Nephron progenitor cell (in vitro differentiated cells): ENCODE data around the gene MCM10.

Source experiments
- DNase-seq: peaks from one replicate; pipeline ENCODE4 v3.0.0; 2021
- H3K27ac Mint-ChIP-seq: 2 replicates; pipeline ENCODE4 v1.8.0; 2021; ENCODE audit warnings: mild to moderate bottlenecking, moderate library complexity, mixed read lengths
- H3K27me3 Mint-ChIP-seq: 2 replicates; pipeline ENCODE4 v1.8.0; 2021; ENCODE audit warnings: mild to moderate bottlenecking, low read depth, mixed read lengths; ENCODE audit not compliant: poor library complexity
- H3K36me3 Mint-ChIP-seq: 2 replicates; pipeline ENCODE4 v1.8.0; 2021; ENCODE audit warnings: low read depth, mixed read lengths
- H3K4me1 Mint-ChIP-seq: 2 replicates; pipeline ENCODE4 v1.8.0; 2021; ENCODE audit warnings: mixed read lengths
- H3K4me3 Mint-ChIP-seq: 2 replicates; pipeline ENCODE4 v1.8.0; 2021; ENCODE audit warnings: mild to moderate bottlenecking, moderate library complexity, mixed read lengths
- H3K9me3 Mint-ChIP-seq: 2 replicates; pipeline ENCODE4 v1.8.0; 2021; ENCODE audit warnings: mild to moderate bottlenecking, moderate library complexity, mixed read lengths
- TF ChIP-seq, protein P1 (sequence below): fragments of 200-600 bp; sonication (generic); IDR thresholded peaks from 2 replicates; pipeline ENCODE4 v1.5.0; 2021; ENCODE audit warnings: antibody characterized with exemption

Gene MCM10

DNA sequence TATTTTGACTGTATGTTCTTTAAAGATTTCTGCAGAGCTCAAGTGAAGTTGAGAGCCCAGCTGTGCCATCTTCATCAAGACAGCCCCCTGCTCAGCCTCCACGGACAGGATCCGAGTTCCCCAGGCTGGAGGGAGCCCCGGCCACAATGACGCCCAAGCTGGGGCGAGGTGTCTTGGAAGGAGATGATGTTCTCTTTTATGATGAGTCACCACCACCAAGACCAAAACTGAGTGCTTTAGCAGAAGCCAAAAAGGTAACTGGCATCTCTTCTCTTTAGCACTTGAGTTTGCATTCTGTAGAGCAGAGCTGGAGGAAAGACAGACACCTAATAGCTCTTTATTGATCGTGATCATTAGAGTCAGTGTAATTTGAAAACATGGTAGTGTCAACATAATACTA, 33.7 kb downstream of the MCM10 start:
- Mint-ChIP-seq H3K4me1 (no peaks in the 10 kb centered on the region), H3K27me3 (no peaks in the 10 kb centered on the region), H3K9me3 (no peaks in the 10 kb centered on the region), H3K4me3 (no peak overlapping the region), H3K27ac (no peak overlapping the region), H3K36me3 (peaks cover 54% of the 10 kb centered on the region)
- DNase-seq: no peak
- TF ChIP-seq, protein P1, sequence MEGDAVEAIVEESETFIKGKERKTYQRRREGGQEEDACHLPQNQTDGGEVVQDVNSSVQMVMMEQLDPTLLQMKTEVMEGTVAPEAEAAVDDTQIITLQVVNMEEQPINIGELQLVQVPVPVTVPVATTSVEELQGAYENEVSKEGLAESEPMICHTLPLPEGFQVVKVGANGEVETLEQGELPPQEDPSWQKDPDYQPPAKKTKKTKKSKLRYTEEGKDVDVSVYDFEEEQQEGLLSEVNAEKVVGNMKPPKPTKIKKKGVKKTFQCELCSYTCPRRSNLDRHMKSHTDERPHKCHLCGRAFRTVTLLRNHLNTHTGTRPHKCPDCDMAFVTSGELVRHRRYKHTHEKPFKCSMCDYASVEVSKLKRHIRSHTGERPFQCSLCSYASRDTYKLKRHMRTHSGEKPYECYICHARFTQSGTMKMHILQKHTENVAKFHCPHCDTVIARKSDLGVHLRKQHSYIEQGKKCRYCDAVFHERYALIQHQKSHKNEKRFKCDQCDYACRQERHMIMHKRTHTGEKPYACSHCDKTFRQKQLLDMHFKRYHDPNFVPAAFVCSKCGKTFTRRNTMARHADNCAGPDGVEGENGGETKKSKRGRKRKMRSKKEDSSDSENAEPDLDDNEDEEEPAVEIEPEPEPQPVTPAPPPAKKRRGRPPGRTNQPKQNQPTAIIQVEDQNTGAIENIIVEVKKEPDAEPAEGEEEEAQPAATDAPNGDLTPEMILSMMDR: no peak

DNA sequence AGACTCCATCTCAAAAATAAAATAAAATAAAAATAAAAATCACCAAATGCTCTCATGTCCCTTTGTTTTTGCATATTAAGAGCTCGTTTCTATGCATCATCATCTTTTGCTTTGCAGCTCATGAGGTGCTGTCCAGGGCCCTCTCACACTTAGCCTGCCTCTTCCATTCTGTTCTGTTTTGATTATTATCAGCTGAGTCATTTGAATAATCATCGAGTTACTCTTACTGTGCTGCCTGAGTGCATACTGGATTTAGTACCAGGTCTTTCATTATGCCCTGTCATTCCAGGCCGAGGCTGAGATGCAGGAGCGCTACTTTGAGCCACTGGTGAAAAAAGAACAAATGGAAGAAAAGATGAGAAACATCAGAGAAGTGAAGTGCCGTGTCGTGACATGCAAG, 39.8 kb downstream of the MCM10 start:
- TF ChIP-seq, protein P1: no peak
- no peak overlapping the region for H3K4me3 Mint-ChIP-seq
- H3K27ac Mint-ChIP-seq: no peak overlapping the region
- no peaks in the 10 kb centered on the region for H3K4me1 Mint-ChIP-seq
- peaks cover 55% of the 10 kb centered on the region for H3K36me3 Mint-ChIP-seq
- H3K27me3 Mint-ChIP-seq: no peaks in the 10 kb centered on the region
- H3K9me3 Mint-ChIP-seq: no peaks in the 10 kb centered on the region
- DNase-seq: no peak

GRCh38 chr10:13206091-13206490, 44.7 kb downstream of the MCM10 start:
- Mint-ChIP-seq H3K27me3 (peaks cover 4% of the 10 kb centered on the region), H3K4me3 (no peak overlapping the region), H3K9me3 (no peaks in the 10 kb centered on the region), H3K27ac (peak overlapping the region; percentile 25), H3K36me3 (peaks cover 69% of the 10 kb centered on the region), H3K4me1 (no peaks in the 10 kb centered on the region)
- no peak for DNase-seq
- TF ChIP-seq, protein P1: no peak

DNA sequence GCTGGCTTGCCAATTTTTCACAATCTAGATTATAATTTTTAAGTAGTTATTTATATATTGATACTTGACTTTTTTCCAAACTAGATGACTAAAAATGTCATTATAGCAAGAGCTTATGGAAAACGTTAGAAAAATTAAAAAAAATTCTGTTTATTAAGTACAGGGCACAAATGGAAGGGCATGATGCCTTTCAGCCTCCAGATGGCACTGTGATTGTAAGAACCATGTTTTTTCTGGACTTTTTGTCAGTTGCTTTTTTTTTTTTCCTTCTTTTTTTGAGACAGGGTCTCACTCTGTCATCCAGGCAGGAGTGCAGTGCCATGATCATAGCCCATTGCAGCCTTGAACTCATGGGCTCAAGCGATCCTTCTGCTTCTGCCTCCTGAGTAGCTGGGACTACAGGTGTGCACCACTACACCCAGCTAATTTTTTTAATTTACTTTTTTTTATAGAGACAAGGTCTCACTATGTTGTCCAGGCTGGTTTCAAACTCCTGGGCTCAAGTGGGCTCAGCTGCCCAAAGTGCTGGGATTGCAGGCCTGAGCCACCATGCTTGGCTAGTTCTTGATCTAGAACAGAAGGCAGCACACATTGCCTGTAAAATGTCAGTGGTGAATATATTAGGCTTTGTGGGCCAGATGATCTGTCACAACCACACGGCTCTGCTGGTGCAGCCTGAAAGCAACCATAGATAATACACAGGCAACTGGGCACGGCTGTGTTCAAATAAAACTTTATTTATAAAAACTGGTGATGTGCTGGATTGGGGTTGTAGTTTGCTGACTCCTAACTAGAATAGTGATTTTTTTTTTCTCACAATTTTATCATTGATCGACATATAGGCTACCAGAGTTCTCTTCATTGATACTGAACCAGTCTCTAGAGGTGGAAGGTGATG, 45.4 kb downstream of the MCM10 start:
- H3K27ac Mint-ChIP-seq: no peak overlapping the region
- no peaks in the 10 kb centered on the region for H3K4me1 Mint-ChIP-seq
- H3K9me3 Mint-ChIP-seq: no peaks in the 10 kb centered on the region
- DNase-seq: peak; percentile 13
- no peak overlapping the region for H3K4me3 Mint-ChIP-seq
- H3K36me3 Mint-ChIP-seq: peaks cover 68% of the 10 kb centered on the region
- TF ChIP-seq, protein P1: peak; percentile 44
- peaks cover 4% of the 10 kb centered on the region for H3K27me3 Mint-ChIP-seq

DNA sequence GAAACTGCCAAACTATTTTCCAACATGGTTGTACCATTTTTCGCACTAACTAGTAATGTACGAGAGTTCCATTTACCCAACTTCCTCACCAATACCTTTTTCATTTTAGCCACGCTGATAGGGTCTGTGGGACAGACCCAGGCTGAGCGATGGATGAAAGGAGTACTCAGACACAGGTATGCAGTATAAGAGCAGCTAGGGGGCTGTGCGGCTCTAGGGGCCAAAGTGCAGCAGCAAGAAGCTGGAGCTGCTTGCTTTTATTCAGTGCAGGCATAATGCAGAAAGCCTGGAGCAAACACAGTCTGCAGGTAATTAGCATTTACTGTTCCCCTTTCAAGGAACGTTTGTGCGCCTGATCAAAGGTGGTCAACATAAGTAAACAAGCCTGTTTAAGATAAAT, 51.8 kb downstream of the MCM10 start:
- TF ChIP-seq, protein P1: no peak
- Mint-ChIP-seq H3K4me1 (no peaks in the 10 kb centered on the region), H3K9me3 (peaks cover 20% of the 10 kb centered on the region), H3K4me3 (no peak overlapping the region), H3K36me3 (peaks cover 62% of the 10 kb centered on the region), H3K27ac (no peak overlapping the region), H3K27me3 (no peaks in the 10 kb centered on the region)
- no peak for DNase-seq

DNA sequence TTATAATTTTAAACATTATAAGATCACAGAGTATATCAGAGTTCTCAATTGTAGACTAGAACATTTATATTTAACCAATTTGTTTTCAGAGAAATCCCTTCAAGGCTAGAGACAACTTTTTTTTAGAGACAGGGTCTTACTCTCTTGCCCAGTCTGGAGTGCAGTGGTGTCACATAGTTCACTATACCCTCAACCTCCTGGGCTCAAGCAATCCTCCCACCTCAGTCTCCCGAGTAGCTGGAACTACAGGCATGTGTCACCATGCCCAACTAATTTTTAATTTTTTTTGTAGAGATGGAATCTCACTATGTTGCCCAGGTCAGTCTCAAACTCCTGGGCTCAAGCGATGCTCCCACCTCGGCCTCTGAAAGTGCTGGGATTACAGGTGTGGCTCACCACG, 57.5 kb downstream of the MCM10 start:
- Mint-ChIP-seq H3K27me3 (no peaks in the 10 kb centered on the region), H3K36me3 (peaks cover 16% of the 10 kb centered on the region), H3K4me1 (no peaks in the 10 kb centered on the region), H3K4me3 (no peak overlapping the region), H3K9me3 (peaks cover 22% of the 10 kb centered on the region), H3K27ac (no peak overlapping the region)
- no peak for DNase-seq
- TF ChIP-seq, protein P1: no peak
